SK-N-MC (cell line): ENCODE data around the gene ZMPSTE24.

Experiments
- DNase-seq: peaks from one replicate; pipeline ENCODE4 v3.0.0-alpha.2; 2011; ENCODE audit warnings: low read depth, low spot score
- H3K27ac ChIP-seq: fragments of 200-600 bp; sonication (generic); 2 replicates; pipeline ENCODE4 v1.5.1; 2016; ENCODE audit warnings: mixed run types
- H3K36me3 ChIP-seq: fragments of 200-600 bp; sonication (generic); 2 replicates; pipeline ENCODE4 v1.6.1; 2017; ENCODE audit warnings: antibody characterized with exemption, low read length, mixed read lengths; ENCODE audit not compliant: insufficient read depth
- H3K4me3 ChIP-seq: fragments of 200-600 bp; sonication (generic); 2 replicates; pipeline ENCODE4 v1.5.1; 2016
- H3K9ac ChIP-seq: fragments of 200-600 bp; sonication (generic); 2 replicates; pipeline ENCODE4 v1.8.0; 2017; ENCODE audit warnings: mixed run types, mixed read lengths; ENCODE audit not compliant: insufficient read length
- H3K9me3 ChIP-seq: fragments of 200-600 bp; sonication (generic); 2 replicates; pipeline ENCODE4 v1.6.1; 2017; ENCODE audit warnings: low read depth, mild to moderate bottlenecking, antibody characterized with exemption, low read length, moderate library complexity, mixed read lengths
- EZH2 ChIP-seq: fragments of 200-600 bp; sonication (generic); IDR thresholded peaks from one replicate; pipeline ENCODE4 v1.6.1; 2017; ENCODE audit warnings: antibody characterized with exemption
- FOXP2 ChIP-seq: optimal IDR thresholded peaks from 2 replicates; pipeline ENCODE3; 2011; ENCODE audit warnings: mild to moderate bottlenecking, moderate library complexity; ENCODE audit not compliant: insufficient read depth; ENCODE audit errors: extremely low read length, control extremely low read depth
- POLR2AphosphoS5 ChIP-seq: IDR thresholded peaks from 2 replicates; pipeline ENCODE4 v1.6.1; 2012; ENCODE audit warnings: mild to moderate bottlenecking, low read depth, low read length, borderline replicate concordance

Gene ZMPSTE24

GRCh38 chr1:40312238-40313205 is 54.5 kb downstream of the ZMPSTE24 start:
- no peak for DNase-seq
- Histone ChIP-seq H3K27ac (no peak overlapping the region), H3K4me3 (no peak overlapping the region), H3K36me3 (no peaks in the 10 kb centered on the region), H3K9ac (no peak overlapping the region), H3K9me3 (no peaks in the 10 kb centered on the region)
- TF ChIP-seq POLR2AphosphoS5: no peak
- no peak for TF ChIP-seq FOXP2
- TF ChIP-seq EZH2: no peak

- H3K4me3 ChIP-seq: no peak overlapping the region
- no peak overlapping the region for H3K27ac ChIP-seq
Observed at GRCh38 chr1:40313329-40313957, 55.4 kb downstream of the ZMPSTE24 start.

GRCh38 chr1:40313958-40314720 is 56.1 kb downstream of the ZMPSTE24 start:
- TF ChIP-seq EZH2: no peak
- TF ChIP-seq FOXP2: no peak
- TF ChIP-seq POLR2AphosphoS5: no peak
- H3K27ac ChIP-seq: no peak overlapping the region
- no peak for DNase-seq
- no peak overlapping the region for H3K4me3 ChIP-seq
- no peak overlapping the region for H3K9ac ChIP-seq
- no peaks in the 10 kb centered on the region for H3K36me3 ChIP-seq
- no peaks in the 10 kb centered on the region for H3K9me3 ChIP-seq

More at GRCh38 chr1:40313329-40313957, 55.4 kb downstream of the ZMPSTE24 start:
- no peaks in the 10 kb centered on the region for H3K9me3 ChIP-seq
- no peak for DNase-seq
- H3K9ac ChIP-seq: no peak overlapping the region
- TF ChIP-seq POLR2AphosphoS5 (no peak), FOXP2 (no peak), EZH2 (no peak)
- no peaks in the 10 kb centered on the region for H3K36me3 ChIP-seq

GRCh38 chr1:40314721-40315238 is 56.7 kb downstream of the ZMPSTE24 start:
- DNase-seq: no peak
- no peak overlapping the region for H3K27ac ChIP-seq
- no peak overlapping the region for H3K4me3 ChIP-seq

GRCh38 chr1:40315239-40315794 is 57.3 kb downstream of the ZMPSTE24 start:
- Histone ChIP-seq H3K9me3 (no peaks in the 10 kb centered on the region), H3K4me3 (no peak overlapping the region)
- TF ChIP-seq EZH2 (no peak), POLR2AphosphoS5 (peak; percentile 70), FOXP2 (no peak)

More at GRCh38 chr1:40314721-40315238, 56.7 kb downstream of the ZMPSTE24 start:
- no peaks in the 10 kb centered on the region for H3K36me3 ChIP-seq
- H3K9me3 ChIP-seq: no peaks in the 10 kb centered on the region
- no peak overlapping the region for H3K9ac ChIP-seq
- TF ChIP-seq FOXP2 (no peak), POLR2AphosphoS5 (no peak), EZH2 (no peak)

GRCh38 chr1:40315795-40316594 is 58.0 kb downstream of the ZMPSTE24 start:
- H3K27ac ChIP-seq: no peak overlapping the region
- no peak for DNase-seq

More at GRCh38 chr1:40315239-40315794, 57.3 kb downstream of the ZMPSTE24 start:
- Histone ChIP-seq H3K9ac (no peak overlapping the region), H3K36me3 (no peaks in the 10 kb centered on the region), H3K27ac (no peak overlapping the region)
- no peak for DNase-seq

GRCh38 chr1:40316595-40317393 is 58.8 kb downstream of the ZMPSTE24 start, which contains the start of gene COL9A2:
Gene COL9A2 (minus strand): TSS chr1:40317286. CDS start chr1:40317197, 89 bp downstream.
- Histone ChIP-seq H3K4me3 (peak within 1 kb of the TSS; percentile 38), H3K27ac (no peak within 1 kb of the TSS), H3K9me3 (no peaks in the 10 kb centered on the region), H3K9ac (no peak within 1 kb of the TSS), H3K36me3 (no peaks in the 10 kb centered on the region)
- no peak; the same call in none of the 2 replicates for TF ChIP-seq POLR2AphosphoS5
- no peak for TF ChIP-seq FOXP2
- TF ChIP-seq EZH2: no peak
- DNase-seq: no peak

More at GRCh38 chr1:40315795-40316594, 58.0 kb downstream of the ZMPSTE24 start:
- Histone ChIP-seq H3K9ac (no peak overlapping the region), H3K36me3 (no peaks in the 10 kb centered on the region), H3K9me3 (no peaks in the 10 kb centered on the region), H3K4me3 (peak overlapping the region; percentile 38)
- TF ChIP-seq FOXP2 (no peak), POLR2AphosphoS5 (no peak), EZH2 (no peak)
